Heart right ventricle (tissue), 16 donors: Measurements from ENCODE around the gene PRR11. TPM values are rescaled to one million over a fixed set of nuclear protein-coding genes. Genes with fewer than 3 reads are reported as not detected.

Source experiments
- ATAC-seq, 8 donors: fragments of 200-7000 bp; cut with Tn5 transposase; one replicate each; pipeline ENCODE4 v1.9.1; 2020; ENCODE audit warnings: mild to moderate bottlenecking in 8 of 8, moderate library complexity in 8 of 8, moderate number of reproducible peaks in 1 of 8
- DNase-seq, 2 donors: peaks; one replicate each; pipeline ENCODE4 v3.0.0-alpha.2; 2020
- H3K27ac ChIP-seq, 10 donors: fragments of 200-600 bp; sonication (generic) in 2 of 10; one replicate each; pipeline versions ENCODE4 v1.5.0 to v1.8.0; 2020 to 2022; ENCODE audit warnings: mild to moderate bottlenecking in 3 of 10
- H3K27me3 ChIP-seq, 7 donors: fragments of 200-600 bp; one replicate each; pipeline ENCODE4 v1.8.0; 2021 to 2022; ENCODE audit warnings: mild to moderate bottlenecking in 2 of 7
- H3K36me3 ChIP-seq, 9 donors: fragments of 200-600 bp; sonication (generic) in 1 of 9; one replicate each; pipeline versions ENCODE4 v1.5.0 to v1.8.0; 2020 to 2022; ENCODE audit warnings: mild to moderate bottlenecking in 2 of 9
- H3K4me1 ChIP-seq, 9 donors: fragments of 200-600 bp; sonication (generic) in 1 of 9; one replicate each; pipeline versions ENCODE4 v1.5.0 to v1.8.0; 2020 to 2022; ENCODE audit warnings: mild to moderate bottlenecking in 4 of 9
- H3K4me3 ChIP-seq, 10 donors: fragments of 200-600 bp; sonication (generic) in 2 of 10; one replicate each; pipeline versions ENCODE4 v1.5.0 to v1.8.0; 2020 to 2022; ENCODE audit warnings: mild to moderate bottlenecking in 7 of 10, moderate library complexity in 2 of 10
- H3K9me3 ChIP-seq, 11 donors: fragments of 200-600 bp in 10 of 11; sonication (generic) in 2 of 11; one replicate each; pipeline versions ENCODE4 v1.5.0 to v1.8.0; 2013 to 2022; ENCODE audit warnings: mild to moderate bottlenecking in 2 of 11, control low read depth in 1 of 11, moderate library complexity in 1 of 11
- CTCF ChIP-seq, 9 donors: fragments of 200-600 bp; sonication (generic) in 2 of 9; IDR thresholded peaks; one replicate each; pipeline versions ENCODE4 v1.5.0 to v1.8.0; 2021 to 2022; ENCODE audit warnings: antibody characterized with exemption in 9 of 9, mild to moderate bottlenecking in 5 of 9, moderate library complexity in 1 of 9
- WGBS, 2 donors: extraction: QIAGEN DNeasy Blood & Tissue Kit; methylation state at CpG; one replicate each; pipeline ENCODE4 v1.1.7; 2013; ENCODE audit warnings: inconsistent platforms in 1 of 2; 5-methylcytosine and 5-hydroxymethylcytosine counted together
- intact Hi-C, 10 donors: fragments of 100-400 bp; cut with DNase I; formaldehyde crosslinking; loops; one replicate each; pipeline versions ENCODE4 v1.11.1 to v1.14.2; 2022
- polyA plus RNA-seq, 2 donors: library from polyadenylated mRNA; stranded (reverse); fragments of 200-250 nt; gene quantifications; one replicate each; pipeline ENCODE4 v1.2.3, GENCODE V29; 2013
- total RNA-seq, 10 donors: library from RNA; stranded (reverse); fragmentation: NEBNext Ultra II Directional in 3 of 10; extraction: Animal tissue kit (Norgen Biotek cat#: 25700) in 3 of 10; gene quantifications; one replicate each; pipeline versions ENCODE4 v1.2.1 to v1.2.4, GENCODE V29; 2021 to 2023
- donor health status: Arrhythmogenic right ventricular cardiomyopathy.
- donor health status: ischemic (EF 13 %, LVEDD 7.1; RV severe dilation, severe dysfunction).
- donor health status: healthy with polysubstance abuse.
- donor health status: DM: no; HTN: yes; CAD: no.
- donor health status: DM: no; HTN: no; CAD: no.
- donor health status: ischemic (EF 25% LVEDD 6.9; RV normal size, moderate dysfunction).
- donor health status: ischemic (EF 25% LVEDD 5.7; RV mildly dilated, moderate dysfunction).
- donor health status: healthy.
- donor health status: DM: yes; HTN: yes; CAD: no.
- donor health status: Ischemic cardiomyopathy.
- donor health status: ischemic (EF 35%, LVEDD 5.7; RV mildly dilated, moderate dysfunction).
- donor health status: nonischemic (EF 11% LVEDD 7.7; RV severe dilation, severe dysfunction).
- donor health status: DM: yes; HTN: yes; CAD: no.
- donor health status: PGD.
- donor health status: ischemic (EF 29% LVEDD 5.4; RV normal size, mild dysfunction).
- donor health status: nonischemic (EF 23%, LVEDD 6.1; RV moderate dilation, normal function).

Gene PRR11
- total and polyA plus RNA-seq, 12 donors: 0.29 to 6.9 (median 1.1) TPM

- TF ChIP-seq CTCF (IDR thresholded peaks at IDR 0.05): no peak
- peaks cover 0 to 15% (median 6%) of the 10 kb centered on the region in 9 donors for H3K36me3 ChIP-seq
- ATAC-seq (no peak), DNase-seq (no peak)
- no peak overlapping the region for H3K4me3 ChIP-seq
- H3K27me3 ChIP-seq: no peaks in the 10 kb centered on the region
- no peaks in the 10 kb centered on the region for H3K9me3 ChIP-seq
- intact Hi-C loops: no loop called here
- H3K27ac ChIP-seq: no peak overlapping the region
- WGBS, 2 donors: 95% methylated on average over 16 of the region's 16 CpGs
- H3K4me1 ChIP-seq: peaks cover 0 to 16% (median 10%) of the 10 kb centered on the region in 9 donors
Observed at GRCh38 chr17:59219370-59219769, 63.8 kb downstream of the PRR11 start.

- peak overlapping the region; percentile 52 to 99 (median 78) for H3K4me3 ChIP-seq
- peaks cover 0 to 16% (median 10%) of the 10 kb centered on the region in 9 donors for H3K4me1 ChIP-seq
- TF ChIP-seq CTCF (IDR thresholded peaks at IDR 0.05): no peak
- no peaks in the 10 kb centered on the region for H3K27me3 ChIP-seq
- intact Hi-C loops: no loop called here
- peaks cover 0 to 9% (median under 1%) of the 10 kb centered on the region in 9 donors for H3K36me3 ChIP-seq
- H3K27ac ChIP-seq: peak overlapping the region in 3 of 10 donors; percentile 30 to 86 (median 81)
- no peak for DNase-seq
- no peak for ATAC-seq
- H3K9me3 ChIP-seq: no peaks in the 10 kb centered on the region
- WGBS, 2 donors: 32 to 40% methylated on average over 7 of the region's 7 CpGs
Observed at GRCh38 chr17:59219992-59220327, 64.4 kb downstream of the PRR11 start.

- intact Hi-C loops: no loop called here
- Histone ChIP-seq H3K4me1 (peaks cover 0 to 16% (median 10%) of the 10 kb centered on the region in 9 donors), H3K27me3 (no peaks in the 10 kb centered on the region), H3K9me3 (no peaks in the 10 kb centered on the region), H3K27ac (peak within 1 kb of the TSS in 9 of 10 donors; percentile 43 to 86 (median 63)), H3K4me3 (peak within 1 kb of the TSS; percentile 52 to 99 (median 78)), H3K36me3 (peaks cover 0 to 3% (median 0%) of the 10 kb centered on the region in 9 donors)
- TF ChIP-seq CTCF (IDR thresholded peaks at IDR 0.05): peak; percentile 35 to 84 (median 70)
- 0% methylated on average over 60 of the region's 60 CpGs for WGBS, 2 donors
- ATAC-seq (peak; percentile 97 to 99 (median 99)), DNase-seq (peak; percentile 92 to 98)
Observed at GRCh38 chr17:59220328-59221158, 65.0 kb downstream of the PRR11 start, which contains the start of gene GDPD1. GDPD1 (plus strand) TSS chr17:59220511; CDS start chr17:59220610, 99 bp downstream.

- intact Hi-C loops: no loop called here
Observed at GRCh38 chr17:59221159-59221847, 65.8 kb downstream of the PRR11 start.

More at GRCh38 chr17:59221159-59221847, 65.8 kb downstream of the PRR11 start:
- Histone ChIP-seq H3K4me3 (peak overlapping the region; percentile 52 to 99 (median 78)), H3K27ac (peak overlapping the region in 5 of 10 donors; percentile 63 to 86 (median 74)), H3K36me3 (no peaks in the 10 kb centered on the region), H3K9me3 (no peaks in the 10 kb centered on the region), H3K27me3 (no peaks in the 10 kb centered on the region), H3K4me1 (peaks cover 0 to 16% (median 10%) of the 10 kb centered on the region in 9 donors)
- no peak for TF ChIP-seq CTCF (IDR thresholded peaks at IDR 0.05)
- ATAC-seq (peak in 1 of 8 donors; percentile 18), DNase-seq (no peak)
- 11 to 12% methylated on average over 17 of the region's 17 CpGs for WGBS, 2 donors
